ENCODE data around the gene TSHZ2. TPM values are rescaled to one million over a fixed set of nuclear protein-coding genes. Genes with fewer than 3 reads are reported as not detected.

TSHZ2 gene
- total and polyA plus RNA-seq, 9 of the 15 experiments (the other 6 are each of a cell fraction or from before 2014, with no cell fraction given), result 0.03 to 0.20 (median 0.05) TPM; not detected in 4

GRCh38 chr20:53162251-53162835 lies 190.2 kb downstream of the TSHZ2 start (continued):
- TF ChIP-seq, protein P1, sequence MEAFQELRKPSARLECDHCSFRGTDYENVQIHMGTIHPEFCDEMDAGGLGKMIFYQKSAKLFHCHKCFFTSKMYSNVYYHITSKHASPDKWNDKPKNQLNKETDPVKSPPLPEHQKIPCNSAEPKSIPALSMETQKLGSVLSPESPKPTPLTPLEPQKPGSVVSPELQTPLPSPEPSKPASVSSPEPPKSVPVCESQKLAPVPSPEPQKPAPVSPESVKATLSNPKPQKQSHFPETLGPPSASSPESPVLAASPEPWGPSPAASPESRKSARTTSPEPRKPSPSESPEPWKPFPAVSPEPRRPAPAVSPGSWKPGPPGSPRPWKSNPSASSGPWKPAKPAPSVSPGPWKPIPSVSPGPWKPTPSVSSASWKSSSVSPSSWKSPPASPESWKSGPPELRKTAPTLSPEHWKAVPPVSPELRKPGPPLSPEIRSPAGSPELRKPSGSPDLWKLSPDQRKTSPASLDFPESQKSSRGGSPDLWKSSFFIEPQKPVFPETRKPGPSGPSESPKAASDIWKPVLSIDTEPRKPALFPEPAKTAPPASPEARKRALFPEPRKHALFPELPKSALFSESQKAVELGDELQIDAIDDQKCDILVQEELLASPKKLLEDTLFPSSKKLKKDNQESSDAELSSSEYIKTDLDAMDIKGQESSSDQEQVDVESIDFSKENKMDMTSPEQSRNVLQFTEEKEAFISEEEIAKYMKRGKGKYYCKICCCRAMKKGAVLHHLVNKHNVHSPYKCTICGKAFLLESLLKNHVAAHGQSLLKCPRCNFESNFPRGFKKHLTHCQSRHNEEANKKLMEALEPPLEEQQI (IDR thresholded peaks at IDR 0.05), result peak; percentile 60; the same call in 1 of the 2 replicates
- TF ChIP-seq STAT6 (CRISPR knock-in tag; IDR thresholded peaks at IDR 0.05), result no peak
- no peak for TF ChIP-seq RBM14 (IDR thresholded peaks at IDR 0.05; ENCODE audit: borderline replicate concordance, insufficient read depth, low read depth, low read length)
- TF ChIP-seq, protein P2, sequence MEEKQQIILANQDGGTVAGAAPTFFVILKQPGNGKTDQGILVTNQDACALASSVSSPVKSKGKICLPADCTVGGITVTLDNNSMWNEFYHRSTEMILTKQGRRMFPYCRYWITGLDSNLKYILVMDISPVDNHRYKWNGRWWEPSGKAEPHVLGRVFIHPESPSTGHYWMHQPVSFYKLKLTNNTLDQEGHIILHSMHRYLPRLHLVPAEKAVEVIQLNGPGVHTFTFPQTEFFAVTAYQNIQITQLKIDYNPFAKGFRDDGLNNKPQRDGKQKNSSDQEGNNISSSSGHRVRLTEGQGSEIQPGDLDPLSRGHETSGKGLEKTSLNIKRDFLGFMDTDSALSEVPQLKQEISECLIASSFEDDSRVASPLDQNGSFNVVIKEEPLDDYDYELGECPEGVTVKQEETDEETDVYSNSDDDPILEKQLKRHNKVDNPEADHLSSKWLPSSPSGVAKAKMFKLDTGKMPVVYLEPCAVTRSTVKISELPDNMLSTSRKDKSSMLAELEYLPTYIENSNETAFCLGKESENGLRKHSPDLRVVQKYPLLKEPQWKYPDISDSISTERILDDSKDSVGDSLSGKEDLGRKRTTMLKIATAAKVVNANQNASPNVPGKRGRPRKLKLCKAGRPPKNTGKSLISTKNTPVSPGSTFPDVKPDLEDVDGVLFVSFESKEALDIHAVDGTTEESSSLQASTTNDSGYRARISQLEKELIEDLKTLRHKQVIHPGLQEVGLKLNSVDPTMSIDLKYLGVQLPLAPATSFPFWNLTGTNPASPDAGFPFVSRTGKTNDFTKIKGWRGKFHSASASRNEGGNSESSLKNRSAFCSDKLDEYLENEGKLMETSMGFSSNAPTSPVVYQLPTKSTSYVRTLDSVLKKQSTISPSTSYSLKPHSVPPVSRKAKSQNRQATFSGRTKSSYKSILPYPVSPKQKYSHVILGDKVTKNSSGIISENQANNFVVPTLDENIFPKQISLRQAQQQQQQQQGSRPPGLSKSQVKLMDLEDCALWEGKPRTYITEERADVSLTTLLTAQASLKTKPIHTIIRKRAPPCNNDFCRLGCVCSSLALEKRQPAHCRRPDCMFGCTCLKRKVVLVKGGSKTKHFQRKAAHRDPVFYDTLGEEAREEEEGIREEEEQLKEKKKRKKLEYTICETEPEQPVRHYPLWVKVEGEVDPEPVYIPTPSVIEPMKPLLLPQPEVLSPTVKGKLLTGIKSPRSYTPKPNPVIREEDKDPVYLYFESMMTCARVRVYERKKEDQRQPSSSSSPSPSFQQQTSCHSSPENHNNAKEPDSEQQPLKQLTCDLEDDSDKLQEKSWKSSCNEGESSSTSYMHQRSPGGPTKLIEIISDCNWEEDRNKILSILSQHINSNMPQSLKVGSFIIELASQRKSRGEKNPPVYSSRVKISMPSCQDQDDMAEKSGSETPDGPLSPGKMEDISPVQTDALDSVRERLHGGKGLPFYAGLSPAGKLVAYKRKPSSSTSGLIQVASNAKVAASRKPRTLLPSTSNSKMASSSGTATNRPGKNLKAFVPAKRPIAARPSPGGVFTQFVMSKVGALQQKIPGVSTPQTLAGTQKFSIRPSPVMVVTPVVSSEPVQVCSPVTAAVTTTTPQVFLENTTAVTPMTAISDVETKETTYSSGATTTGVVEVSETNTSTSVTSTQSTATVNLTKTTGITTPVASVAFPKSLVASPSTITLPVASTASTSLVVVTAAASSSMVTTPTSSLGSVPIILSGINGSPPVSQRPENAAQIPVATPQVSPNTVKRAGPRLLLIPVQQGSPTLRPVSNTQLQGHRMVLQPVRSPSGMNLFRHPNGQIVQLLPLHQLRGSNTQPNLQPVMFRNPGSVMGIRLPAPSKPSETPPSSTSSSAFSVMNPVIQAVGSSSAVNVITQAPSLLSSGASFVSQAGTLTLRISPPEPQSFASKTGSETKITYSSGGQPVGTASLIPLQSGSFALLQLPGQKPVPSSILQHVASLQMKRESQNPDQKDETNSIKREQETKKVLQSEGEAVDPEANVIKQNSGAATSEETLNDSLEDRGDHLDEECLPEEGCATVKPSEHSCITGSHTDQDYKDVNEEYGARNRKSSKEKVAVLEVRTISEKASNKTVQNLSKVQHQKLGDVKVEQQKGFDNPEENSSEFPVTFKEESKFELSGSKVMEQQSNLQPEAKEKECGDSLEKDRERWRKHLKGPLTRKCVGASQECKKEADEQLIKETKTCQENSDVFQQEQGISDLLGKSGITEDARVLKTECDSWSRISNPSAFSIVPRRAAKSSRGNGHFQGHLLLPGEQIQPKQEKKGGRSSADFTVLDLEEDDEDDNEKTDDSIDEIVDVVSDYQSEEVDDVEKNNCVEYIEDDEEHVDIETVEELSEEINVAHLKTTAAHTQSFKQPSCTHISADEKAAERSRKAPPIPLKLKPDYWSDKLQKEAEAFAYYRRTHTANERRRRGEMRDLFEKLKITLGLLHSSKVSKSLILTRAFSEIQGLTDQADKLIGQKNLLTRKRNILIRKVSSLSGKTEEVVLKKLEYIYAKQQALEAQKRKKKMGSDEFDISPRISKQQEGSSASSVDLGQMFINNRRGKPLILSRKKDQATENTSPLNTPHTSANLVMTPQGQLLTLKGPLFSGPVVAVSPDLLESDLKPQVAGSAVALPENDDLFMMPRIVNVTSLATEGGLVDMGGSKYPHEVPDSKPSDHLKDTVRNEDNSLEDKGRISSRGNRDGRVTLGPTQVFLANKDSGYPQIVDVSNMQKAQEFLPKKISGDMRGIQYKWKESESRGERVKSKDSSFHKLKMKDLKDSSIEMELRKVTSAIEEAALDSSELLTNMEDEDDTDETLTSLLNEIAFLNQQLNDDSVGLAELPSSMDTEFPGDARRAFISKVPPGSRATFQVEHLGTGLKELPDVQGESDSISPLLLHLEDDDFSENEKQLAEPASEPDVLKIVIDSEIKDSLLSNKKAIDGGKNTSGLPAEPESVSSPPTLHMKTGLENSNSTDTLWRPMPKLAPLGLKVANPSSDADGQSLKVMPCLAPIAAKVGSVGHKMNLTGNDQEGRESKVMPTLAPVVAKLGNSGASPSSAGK (IDR thresholded peaks at IDR 0.05), result peak; percentile 58; the same call in 1 of the 2 replicates
- 0 out of 2 replicates have a peak, but pooled peaks have one; percentile 28 for TF ChIP-seq SP1 (CRISPR knock-in tag; IDR thresholded peaks at IDR 0.05)
- TF ChIP-seq ZNF124 (CRISPR knock-in tag; IDR thresholded peaks at IDR 0.05), result no peak
- peak; percentile 81 for TF ChIP-seq JUN (IDR thresholded peaks at IDR 0.05; ENCODE audit: borderline replicate concordance, low read depth, low read length)
- TF ChIP-seq JUN (CRISPR knock-in tag; IDR thresholded peaks at IDR 0.05; ENCODE audit: borderline replicate concordance), result peak; percentile 65; the same call in 1 of the 2 replicates
